ENCODE results near the gene STRA6.

Gene STRA6

GRCh38 chr15:74222240-74223119 is 19.9 kb upstream of the STRA6 start:
- Histone ChIP-seq H3K4me3 (ENCODE audit: low read length) (no peak overlapping the region), H3K27me3 (replicated peaks; ENCODE audit: control insufficient read depth, insufficient read depth, low read length) (peaks cover 40% of the 10 kb centered on the region), H3K9me3 (ENCODE audit: control insufficient read depth, low read length) (no peaks in the 10 kb centered on the region), H3K4me1 (ENCODE audit: control insufficient read depth, insufficient read depth, low read length) (no peaks in the 10 kb centered on the region), H3K9ac (ENCODE audit: low read length) (no peak overlapping the region), H3K36me3 (ENCODE audit: control insufficient read depth, insufficient read depth, low read length, severe bottlenecking) (no peaks in the 10 kb centered on the region)
- DNase-seq (ENCODE audit: low read depth): no peak

GRCh38 chr15:74221399-74222239 is 19.0 kb upstream of the STRA6 start:
- no peak overlapping the region for H3K4me3 ChIP-seq (ENCODE audit: low read length)
- H3K36me3 ChIP-seq (ENCODE audit: control insufficient read depth, insufficient read depth, low read length, severe bottlenecking): no peaks in the 10 kb centered on the region
- no peaks in the 10 kb centered on the region for H3K9me3 ChIP-seq (ENCODE audit: control insufficient read depth, low read length)
- peaks cover 40% of the 10 kb centered on the region for H3K27me3 ChIP-seq (replicated peaks; ENCODE audit: control insufficient read depth, insufficient read depth, low read length)
- no peak for DNase-seq (ENCODE audit: low read depth)
- H3K9ac ChIP-seq (ENCODE audit: low read length): no peak overlapping the region
- no peaks in the 10 kb centered on the region for H3K4me1 ChIP-seq (ENCODE audit: control insufficient read depth, insufficient read depth, low read length)

- H3K9ac ChIP-seq (ENCODE audit: low read length): no peak overlapping the region
- H3K4me3 ChIP-seq (ENCODE audit: low read length): no peak overlapping the region
- peaks cover 4% of the 10 kb centered on the region for H3K4me1 ChIP-seq (ENCODE audit: control insufficient read depth, insufficient read depth, low read length)
- no peak for DNase-seq (ENCODE audit: low read depth)
- peaks cover 40% of the 10 kb centered on the region for H3K27me3 ChIP-seq (replicated peaks; ENCODE audit: control insufficient read depth, insufficient read depth, low read length)
- no peaks in the 10 kb centered on the region for H3K9me3 ChIP-seq (ENCODE audit: control insufficient read depth, low read length)
- H3K36me3 ChIP-seq (ENCODE audit: control insufficient read depth, insufficient read depth, low read length, severe bottlenecking): no peaks in the 10 kb centered on the region
Measured at GRCh38 chr15:74220475-74221248, 18.1 kb upstream of the STRA6 start.

GRCh38 chr15:74217907-74218885 is 15.6 kb upstream of the STRA6 start:
- Histone ChIP-seq H3K9me3 (ENCODE audit: control insufficient read depth, low read length) (no peaks in the 10 kb centered on the region), H3K9ac (ENCODE audit: low read length) (no peak overlapping the region), H3K4me1 (ENCODE audit: control insufficient read depth, insufficient read depth, low read length) (peaks cover 17% of the 10 kb centered on the region), H3K27me3 (replicated peaks; ENCODE audit: control insufficient read depth, insufficient read depth, low read length) (peaks cover 39% of the 10 kb centered on the region), H3K36me3 (ENCODE audit: control insufficient read depth, insufficient read depth, low read length, severe bottlenecking) (no peaks in the 10 kb centered on the region), H3K4me3 (ENCODE audit: low read length) (no peak overlapping the region)
- DNase-seq (ENCODE audit: low read depth): no peak

GRCh38 chr15:74216949-74217348 is 14.4 kb upstream of the STRA6 start:
- DNase-seq (ENCODE audit: low read depth): no peak
- Histone ChIP-seq H3K4me1 (ENCODE audit: control insufficient read depth, insufficient read depth, low read length) (peaks cover 17% of the 10 kb centered on the region), H3K4me3 (ENCODE audit: low read length) (no peak overlapping the region), H3K9me3 (ENCODE audit: control insufficient read depth, low read length) (no peaks in the 10 kb centered on the region), H3K36me3 (ENCODE audit: control insufficient read depth, insufficient read depth, low read length, severe bottlenecking) (no peaks in the 10 kb centered on the region), H3K9ac (ENCODE audit: low read length) (no peak overlapping the region), H3K27me3 (replicated peaks; ENCODE audit: control insufficient read depth, insufficient read depth, low read length) (peaks cover 30% of the 10 kb centered on the region)

GRCh38 chr15:74215958-74216357 is 13.4 kb upstream of the STRA6 start:
- H3K9ac ChIP-seq (ENCODE audit: low read length): no peak overlapping the region
- no peaks in the 10 kb centered on the region for H3K36me3 ChIP-seq (ENCODE audit: control insufficient read depth, insufficient read depth, low read length, severe bottlenecking)
- peaks cover 20% of the 10 kb centered on the region for H3K27me3 ChIP-seq (replicated peaks; ENCODE audit: control insufficient read depth, insufficient read depth, low read length)
- H3K4me1 ChIP-seq (ENCODE audit: control insufficient read depth, insufficient read depth, low read length): peaks cover 17% of the 10 kb centered on the region
- DNase-seq (ENCODE audit: low read depth): no peak
- no peaks in the 10 kb centered on the region for H3K9me3 ChIP-seq (ENCODE audit: control insufficient read depth, low read length)
- no peak overlapping the region for H3K4me3 ChIP-seq (ENCODE audit: low read length)

GRCh38 chr15:74214324-74215021 is 11.9 kb upstream of the STRA6 start:
- peaks cover 6% of the 10 kb centered on the region for H3K27me3 ChIP-seq (replicated peaks; ENCODE audit: control insufficient read depth, insufficient read depth, low read length)
- H3K36me3 ChIP-seq (ENCODE audit: control insufficient read depth, insufficient read depth, low read length, severe bottlenecking): no peaks in the 10 kb centered on the region
- no peaks in the 10 kb centered on the region for H3K9me3 ChIP-seq (ENCODE audit: control insufficient read depth, low read length)
- peaks cover 25% of the 10 kb centered on the region for H3K4me1 ChIP-seq (ENCODE audit: control insufficient read depth, insufficient read depth, low read length)
- no peak overlapping the region for H3K9ac ChIP-seq (ENCODE audit: low read length)
- H3K4me3 ChIP-seq (ENCODE audit: low read length): no peak overlapping the region
- no peak for DNase-seq (ENCODE audit: low read depth)

GRCh38 chr15:74213858-74214284 is 11.3 kb upstream of the STRA6 start:
- H3K9me3 ChIP-seq (ENCODE audit: control insufficient read depth, low read length): no peaks in the 10 kb centered on the region
- no peak overlapping the region for H3K9ac ChIP-seq (ENCODE audit: low read length)
- no peak overlapping the region for H3K4me3 ChIP-seq (ENCODE audit: low read length)
- DNase-seq (ENCODE audit: low read depth): no peak
- H3K27me3 ChIP-seq (replicated peaks; ENCODE audit: control insufficient read depth, insufficient read depth, low read length): peaks cover 3% of the 10 kb centered on the region
- H3K36me3 ChIP-seq (ENCODE audit: control insufficient read depth, insufficient read depth, low read length, severe bottlenecking): no peaks in the 10 kb centered on the region
- peaks cover 25% of the 10 kb centered on the region for H3K4me1 ChIP-seq (ENCODE audit: control insufficient read depth, insufficient read depth, low read length)

GRCh38 chr15:74212494-74212893 is 9.9 kb upstream of the STRA6 start:
- H3K4me1 ChIP-seq (ENCODE audit: control insufficient read depth, insufficient read depth, low read length): peaks cover 25% of the 10 kb centered on the region
- no peaks in the 10 kb centered on the region for H3K36me3 ChIP-seq (ENCODE audit: control insufficient read depth, insufficient read depth, low read length, severe bottlenecking)
- no peak overlapping the region for H3K9ac ChIP-seq (ENCODE audit: low read length)
- no peak for DNase-seq (ENCODE audit: low read depth)
- H3K9me3 ChIP-seq (ENCODE audit: control insufficient read depth, low read length): no peaks in the 10 kb centered on the region
- no peak overlapping the region for H3K4me3 ChIP-seq (ENCODE audit: low read length)
- H3K27me3 ChIP-seq (replicated peaks; ENCODE audit: control insufficient read depth, insufficient read depth, low read length): peaks cover 2% of the 10 kb centered on the region

- Histone ChIP-seq H3K4me3 (ENCODE audit: low read length) (no peak overlapping the region), H3K36me3 (ENCODE audit: control insufficient read depth, insufficient read depth, low read length, severe bottlenecking) (no peaks in the 10 kb centered on the region), H3K9ac (ENCODE audit: low read length) (no peak overlapping the region), H3K4me1 (ENCODE audit: control insufficient read depth, insufficient read depth, low read length) (peaks cover 28% of the 10 kb centered on the region), H3K9me3 (ENCODE audit: control insufficient read depth, low read length) (no peaks in the 10 kb centered on the region), H3K27me3 (replicated peaks; ENCODE audit: control insufficient read depth, insufficient read depth, low read length) (peaks cover 2% of the 10 kb centered on the region)
- DNase-seq (ENCODE audit: low read depth): no peak
Measured at GRCh38 chr15:74211656-74212055, 9.1 kb upstream of the STRA6 start.

All from adipocyte (in vitro differentiated cells).